ENCODE data around the gene FOXD3.

FOXD3 gene

DNA sequence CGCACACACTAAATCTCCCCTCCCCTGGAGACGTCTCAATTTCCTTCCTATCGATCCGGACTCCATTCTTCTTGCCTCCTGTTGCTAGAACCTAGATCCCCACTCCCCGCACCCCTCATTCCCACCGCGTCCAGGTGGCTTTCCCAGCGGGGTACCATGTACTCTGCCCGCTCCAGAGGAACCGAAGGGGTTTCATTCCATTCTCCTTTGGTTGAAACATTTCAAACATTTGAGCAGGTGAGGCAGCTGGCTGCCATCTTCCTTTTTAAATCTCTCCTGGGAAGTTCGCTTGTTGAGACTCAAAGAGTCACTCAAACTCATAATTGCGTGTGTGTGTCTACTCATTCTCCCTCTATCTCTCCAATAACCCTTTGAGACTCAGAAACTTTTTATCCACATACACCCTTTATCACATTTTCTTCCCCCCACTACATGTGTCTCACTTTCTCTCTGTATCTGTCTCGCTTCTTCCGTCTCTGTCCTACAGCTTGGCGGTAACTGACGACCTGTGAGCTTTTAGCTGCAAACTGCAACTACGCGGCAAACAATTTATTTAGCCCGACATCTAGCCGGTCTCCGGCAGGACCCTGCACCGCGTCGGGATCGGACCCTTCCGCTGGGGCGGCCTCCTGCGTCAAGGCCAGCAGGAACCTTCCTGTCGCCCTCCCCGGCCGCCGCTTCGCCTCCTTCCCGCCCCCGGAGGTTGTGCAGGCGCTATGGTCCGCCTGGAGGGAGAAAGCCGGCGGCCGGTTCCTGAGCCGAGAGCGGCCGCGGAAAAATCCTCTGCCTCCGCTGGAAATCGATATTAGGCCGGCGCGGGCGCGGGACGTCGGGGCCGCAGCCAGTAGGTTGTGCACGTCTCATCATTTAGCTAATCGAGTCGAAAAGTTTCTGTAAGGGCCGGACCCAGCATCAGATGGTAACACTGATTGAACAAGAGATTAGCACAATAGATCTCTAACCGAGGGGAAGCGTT is 3.0 kb upstream of the FOXD3 start:
- no peak overlapping the region for H3K27ac ChIP-seq
- no peak overlapping the region for H3K4me3 ChIP-seq

DNA sequence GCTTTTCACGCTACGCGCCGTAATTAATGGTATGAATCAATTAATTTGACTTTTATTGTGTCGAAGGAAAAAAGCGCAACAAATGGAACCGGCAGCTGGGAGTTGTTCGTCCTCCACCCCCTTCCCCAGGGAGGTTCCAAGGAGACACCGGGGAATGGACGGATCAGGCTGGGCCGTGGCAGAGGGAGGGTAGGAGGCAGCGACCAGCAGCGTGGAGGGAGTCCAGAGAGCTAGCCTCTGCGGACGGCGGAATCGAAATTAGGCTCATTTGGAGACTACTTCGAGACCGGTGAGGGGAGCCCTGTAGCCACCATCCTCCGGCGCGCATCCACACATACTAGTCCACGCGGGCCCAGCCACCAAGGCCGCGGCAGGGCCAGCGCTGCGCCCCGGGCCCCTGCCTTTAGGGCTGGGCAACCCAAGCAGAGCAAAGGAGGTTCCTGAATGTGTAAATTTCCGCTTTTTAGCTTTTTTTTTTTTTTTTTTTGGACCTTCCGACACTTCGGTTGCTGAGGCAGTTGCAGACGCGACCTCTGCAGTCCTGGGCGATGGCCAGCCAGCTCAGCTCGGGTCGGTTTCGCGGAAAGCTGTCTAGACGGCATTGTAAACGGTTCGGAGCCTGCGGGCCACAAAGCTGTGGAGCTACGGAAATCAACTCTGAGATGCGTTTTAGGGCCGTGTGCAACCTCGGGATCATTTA is 2.2 kb upstream of the FOXD3 start:
- H3K27ac ChIP-seq = no peak overlapping the region
- H3K4me3 ChIP-seq = no peak overlapping the region

DNA sequence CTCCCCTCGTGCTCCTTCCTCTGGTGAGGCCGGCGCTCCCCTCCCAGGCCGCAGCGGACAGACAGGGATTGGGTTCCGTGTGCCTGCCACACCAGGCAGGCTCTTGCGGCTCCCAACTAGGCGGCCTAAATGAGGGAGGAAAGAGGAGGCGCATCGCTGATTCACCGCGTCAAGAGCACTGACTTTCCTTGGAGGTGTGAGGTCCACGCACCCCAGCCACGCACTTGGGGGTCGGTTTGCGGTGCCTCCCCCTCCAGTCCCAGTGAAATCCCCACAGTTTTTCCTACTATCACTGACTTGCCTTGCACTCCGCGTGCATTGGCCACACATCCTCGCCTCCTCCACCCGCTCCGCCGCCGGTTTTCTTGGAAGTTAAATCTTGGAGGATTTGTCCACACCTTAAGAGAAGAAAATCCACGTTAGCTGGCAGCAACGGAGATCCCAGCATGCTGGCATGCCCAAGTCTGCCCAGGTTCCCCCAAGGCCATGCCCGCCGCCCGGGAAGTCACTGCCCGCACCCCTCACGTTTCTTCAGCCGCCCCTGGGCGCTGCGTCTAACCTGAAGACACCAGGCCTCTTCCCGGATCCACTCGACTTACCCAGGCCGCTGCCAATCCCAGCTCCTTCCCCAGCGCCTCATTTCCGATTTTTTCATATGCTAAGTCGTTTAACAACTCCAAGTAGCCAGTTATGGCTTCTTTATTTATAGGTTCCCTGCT is 1.1 kb upstream of the FOXD3 start:
- Histone ChIP-seq H3K27ac (no peak overlapping the region), H3K4me3 (peak overlapping the region in 1 of 7 experiments; percentile 42)

DNA sequence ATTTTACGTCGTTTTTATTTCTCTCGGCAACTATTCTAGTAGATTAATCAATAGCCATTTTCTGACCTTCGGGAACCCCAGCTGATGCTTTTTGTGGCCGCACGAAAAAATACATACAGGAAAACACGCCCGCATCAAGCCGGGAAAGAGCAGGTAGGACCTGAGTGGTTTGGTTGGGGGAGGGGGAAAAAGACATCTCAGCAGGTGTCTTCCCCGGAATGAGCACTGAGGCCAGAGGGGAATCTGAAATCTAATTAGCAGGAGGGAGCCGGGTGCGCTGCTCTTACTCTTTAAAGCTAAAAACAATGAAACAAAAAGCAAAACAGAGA is 618 bp upstream of the FOXD3 start:
- H3K27ac ChIP-seq = no peak overlapping the region

DNA sequence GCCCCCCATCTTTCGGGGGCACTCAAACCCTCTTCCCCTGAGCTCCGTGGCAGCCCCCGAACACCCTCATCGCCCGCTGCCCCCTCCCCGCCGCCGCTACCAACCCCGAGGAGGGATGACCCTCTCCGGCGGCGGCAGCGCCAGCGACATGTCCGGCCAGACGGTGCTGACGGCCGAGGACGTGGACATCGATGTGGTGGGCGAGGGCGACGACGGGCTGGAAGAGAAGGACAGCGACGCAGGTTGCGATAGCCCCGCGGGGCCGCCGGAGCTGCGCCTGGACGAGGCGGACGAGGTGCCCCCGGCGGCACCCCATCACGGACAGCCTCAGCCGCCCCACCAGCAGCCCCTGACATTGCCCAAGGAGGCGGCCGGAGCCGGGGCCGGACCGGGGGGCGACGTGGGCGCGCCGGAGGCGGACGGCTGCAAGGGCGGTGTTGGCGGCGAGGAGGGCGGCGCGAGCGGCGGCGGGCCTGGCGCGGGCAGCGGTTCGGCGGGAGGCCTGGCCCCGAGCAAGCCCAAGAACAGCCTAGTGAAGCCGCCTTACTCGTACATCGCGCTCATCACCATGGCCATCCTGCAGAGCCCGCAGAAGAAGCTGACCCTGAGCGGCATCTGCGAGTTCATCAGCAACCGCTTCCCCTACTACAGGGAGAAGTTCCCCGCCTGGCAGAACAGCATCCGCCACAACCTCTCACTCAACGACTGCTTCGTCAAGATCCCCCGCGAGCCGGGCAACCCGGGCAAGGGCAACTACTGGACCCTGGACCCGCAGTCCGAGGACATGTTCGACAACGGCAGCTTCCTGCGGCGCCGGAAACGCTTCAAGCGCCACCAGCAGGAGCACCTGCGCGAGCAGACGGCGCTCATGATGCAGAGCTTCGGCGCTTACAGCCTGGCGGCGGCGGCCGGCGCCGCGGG is 837 bp downstream of the FOXD3 start:
- peak overlapping the region; percentile 33 to 54 (median 42) for H3K4me3 ChIP-seq

More for the DNA sequence above, 618 bp upstream of the FOXD3 start:
- H3K4me3 ChIP-seq = peak overlapping the region in 5 of 7 experiments; percentile 35 to 54 (median 42)

DNA sequence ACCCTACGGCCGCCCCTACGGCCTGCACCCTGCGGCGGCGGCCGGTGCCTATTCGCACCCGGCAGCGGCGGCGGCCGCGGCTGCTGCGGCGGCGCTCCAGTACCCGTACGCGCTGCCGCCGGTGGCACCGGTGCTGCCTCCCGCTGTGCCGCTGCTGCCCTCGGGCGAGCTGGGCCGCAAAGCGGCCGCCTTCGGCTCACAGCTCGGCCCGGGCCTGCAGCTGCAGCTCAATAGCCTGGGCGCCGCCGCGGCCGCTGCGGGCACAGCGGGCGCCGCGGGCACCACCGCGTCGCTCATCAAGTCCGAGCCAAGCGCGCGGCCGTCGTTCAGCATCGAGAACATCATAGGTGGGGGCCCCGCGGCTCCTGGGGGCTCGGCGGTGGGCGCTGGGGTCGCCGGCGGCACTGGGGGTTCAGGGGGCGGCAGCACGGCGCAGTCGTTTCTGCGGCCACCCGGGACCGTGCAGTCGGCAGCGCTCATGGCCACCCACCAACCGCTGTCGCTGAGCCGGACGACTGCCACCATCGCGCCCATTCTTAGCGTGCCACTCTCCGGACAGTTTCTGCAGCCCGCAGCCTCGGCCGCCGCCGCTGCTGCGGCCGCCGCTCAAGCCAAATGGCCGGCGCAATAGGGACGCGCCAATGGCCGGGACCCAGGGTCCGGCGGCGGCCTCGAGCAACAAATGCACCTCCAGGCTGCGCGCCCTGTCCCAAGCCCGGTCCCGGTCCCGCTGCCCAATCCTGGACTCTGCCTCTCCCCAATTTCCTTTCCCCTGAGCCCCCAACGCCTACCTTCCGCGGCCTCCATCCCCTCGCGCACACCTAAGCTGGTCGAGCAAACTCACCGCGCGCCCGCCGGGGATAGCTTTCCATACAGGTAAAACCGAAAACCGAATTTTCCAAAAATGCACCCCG is 1.8 kb downstream of the FOXD3 start:
- Histone ChIP-seq H3K4me3 (peak overlapping the region; percentile 13 to 54 (median 42)), H3K27ac (no peak overlapping the region)

More for the DNA sequence above, 837 bp downstream of the FOXD3 start:
- peak overlapping the region in 3 of 21 experiments; percentile 2 to 17 (median 10) for H3K27ac ChIP-seq

DNA sequence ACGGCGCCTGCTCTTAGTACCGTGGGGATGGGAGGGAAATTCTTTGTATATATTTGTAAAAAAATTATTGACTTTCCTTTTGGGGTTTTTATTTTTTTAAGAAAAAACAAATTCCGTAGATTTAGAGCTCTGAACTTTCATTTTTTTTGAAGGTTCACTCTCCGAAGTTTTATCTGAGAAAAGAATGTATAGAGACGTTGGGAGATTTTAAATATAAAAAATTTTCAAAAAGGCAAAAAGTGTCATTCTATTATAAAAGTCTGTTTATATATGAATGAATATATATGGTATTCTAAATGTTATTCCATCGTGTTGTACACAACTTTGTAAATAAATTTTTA is 2.4 kb downstream of the FOXD3 start:
- H3K27ac ChIP-seq = no peak overlapping the region
- H3K4me3 ChIP-seq = no peak overlapping the region

DNA sequence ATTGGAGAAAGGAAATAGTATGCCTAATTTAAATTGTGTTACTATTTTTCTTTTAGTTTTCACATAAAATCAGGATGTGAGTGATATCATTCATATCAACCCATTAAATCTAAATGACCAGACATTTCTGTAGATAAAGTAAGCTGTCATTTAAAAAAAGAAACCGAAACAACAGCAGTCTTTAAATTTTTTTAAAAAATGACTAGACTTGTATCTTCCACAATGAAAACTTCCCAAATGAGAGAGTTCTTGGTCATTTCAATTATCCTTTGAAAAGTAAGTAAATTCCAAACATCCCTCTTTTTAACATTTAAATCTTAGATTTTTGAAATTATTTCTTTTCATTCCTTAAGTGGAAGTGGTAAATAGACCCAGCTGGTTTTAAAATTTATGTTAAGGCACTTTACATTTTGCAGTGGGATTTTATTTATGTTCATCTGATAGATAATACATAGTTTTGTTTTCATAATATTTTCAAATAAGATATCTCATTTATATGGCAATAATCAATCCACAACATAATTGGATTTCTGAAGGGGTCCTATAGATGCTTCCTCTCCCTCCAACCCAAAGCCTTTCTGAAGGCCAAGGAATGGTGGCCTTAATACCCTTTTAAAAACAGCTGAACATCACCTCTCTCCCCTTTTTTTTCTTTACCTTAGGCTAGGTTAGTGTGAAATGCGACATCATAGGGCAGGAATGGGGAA is 3.1 kb downstream of the FOXD3 start:
- Histone ChIP-seq H3K27ac (no peak overlapping the region), H3K4me3 (no peak overlapping the region)

DNA sequence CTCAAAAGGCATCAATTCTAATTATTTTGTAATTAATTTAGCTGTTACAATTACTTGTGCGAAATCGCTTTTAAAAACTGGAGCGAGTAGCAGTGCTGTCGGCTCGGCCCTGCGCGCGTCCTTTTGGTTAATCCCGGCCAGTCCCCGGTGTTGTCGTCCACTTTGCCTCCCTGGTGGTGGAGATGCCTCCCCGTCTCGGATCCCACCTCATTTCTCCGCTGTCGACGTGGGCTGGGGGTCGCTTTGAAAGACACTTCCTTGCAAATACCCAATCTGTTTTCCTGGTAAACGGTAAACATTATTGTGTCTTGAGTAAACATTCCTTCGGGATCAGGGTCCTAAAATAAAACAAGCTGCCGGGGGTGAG is 3.7 kb downstream of the FOXD3 start:
- no peak overlapping the region for H3K4me3 ChIP-seq

DNA sequence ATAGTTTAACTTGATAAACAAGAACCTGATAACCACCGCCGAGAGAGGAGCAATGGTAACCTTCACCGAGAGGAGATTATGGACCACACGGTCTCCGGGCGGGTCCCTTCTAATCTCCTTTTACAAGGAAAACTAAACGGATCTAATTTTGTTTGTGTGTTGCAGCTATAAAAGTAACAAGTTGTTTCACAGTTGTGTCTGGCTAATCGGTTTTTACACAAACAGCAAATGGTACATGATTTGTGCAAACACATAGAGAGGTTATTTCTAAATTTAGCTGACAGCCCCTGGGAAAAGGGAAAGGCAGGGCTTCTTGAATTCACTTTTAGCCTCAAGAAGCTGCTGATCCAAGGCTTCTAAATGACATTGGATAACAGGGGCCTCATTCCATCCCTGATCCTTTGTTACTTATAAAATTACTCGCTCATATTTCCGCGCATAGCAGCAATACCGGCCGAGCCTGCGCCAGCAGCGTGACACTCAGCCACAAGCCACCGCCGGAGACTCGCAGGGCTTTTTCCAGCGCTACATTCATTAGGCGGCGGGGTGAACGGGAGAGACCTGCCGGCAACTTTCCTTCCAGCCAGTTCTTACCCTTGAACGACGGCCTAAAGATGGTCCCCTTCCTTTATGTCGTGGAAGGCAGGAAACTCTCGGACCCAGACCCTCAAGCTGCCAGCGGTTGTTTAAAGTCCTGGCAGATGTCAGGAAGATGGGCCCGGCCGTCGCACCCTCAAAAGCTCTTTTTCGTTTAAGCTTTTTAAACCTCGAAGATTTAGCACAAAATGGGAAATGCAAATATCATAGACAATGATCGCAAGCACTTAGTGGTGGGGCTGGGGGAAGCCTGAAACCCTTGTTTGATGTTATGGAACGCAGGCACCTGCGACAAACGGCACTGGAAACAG is 4.4 kb downstream of the FOXD3 start:
- no peak overlapping the region for H3K4me3 ChIP-seq
- no peak overlapping the region for H3K27ac ChIP-seq

More for the DNA sequence above, 3.7 kb downstream of the FOXD3 start:
- H3K27ac ChIP-seq = no peak overlapping the region

DNA sequence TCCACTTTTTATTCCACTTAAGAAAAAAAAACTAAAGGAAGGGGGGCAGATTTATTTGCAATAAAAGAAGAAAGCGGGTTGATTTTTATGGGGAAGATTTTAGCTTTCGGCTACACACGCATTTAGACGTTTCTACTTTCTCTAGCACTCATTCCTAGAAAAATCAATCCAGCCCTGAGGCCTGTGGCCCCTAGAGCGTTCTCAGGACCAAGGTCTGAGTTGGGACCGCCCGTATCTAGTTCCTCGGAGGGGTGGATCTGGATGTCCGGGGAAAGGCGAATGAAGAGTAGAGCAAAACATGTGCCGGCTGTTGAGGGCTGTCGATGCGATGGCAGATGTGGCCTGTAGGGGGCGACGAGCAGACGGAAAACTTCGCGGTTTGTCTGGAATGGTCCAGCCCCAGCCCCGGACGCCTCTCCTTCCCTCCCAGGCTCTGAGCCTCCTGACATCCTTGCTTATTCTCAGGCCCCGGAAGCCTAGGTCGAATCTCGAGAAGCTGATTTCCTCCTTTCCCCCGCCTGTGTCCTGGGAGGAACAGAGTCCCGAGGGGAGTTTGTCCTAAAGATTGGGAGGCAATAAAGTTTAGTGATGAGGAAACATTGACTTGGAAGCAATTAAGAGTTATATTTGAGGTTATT is 5.2 kb downstream of the FOXD3 start:
- no peak overlapping the region for H3K4me3 ChIP-seq
- no peak overlapping the region for H3K27ac ChIP-seq

DNA sequence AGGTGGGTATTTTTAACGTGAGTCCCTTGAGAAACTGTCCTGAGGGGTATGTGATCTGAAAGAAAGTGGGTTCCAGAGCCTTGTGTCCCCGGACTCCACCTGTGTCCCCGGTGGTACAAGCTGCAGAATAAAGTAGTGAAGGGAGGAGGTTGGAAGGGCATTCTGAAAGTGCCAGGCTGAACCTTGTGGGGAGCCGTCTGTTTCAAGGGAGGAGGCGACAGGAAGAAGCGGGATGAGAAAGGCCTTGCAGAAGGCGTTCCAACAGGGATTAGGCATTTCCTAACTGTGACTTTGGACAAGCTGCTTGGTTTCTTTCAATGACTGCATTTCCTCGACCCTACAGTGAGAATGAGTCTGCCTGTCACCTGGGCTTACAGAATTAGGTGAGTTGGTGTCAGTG is 5.8 kb downstream of the FOXD3 start:
- Histone ChIP-seq H3K4me3 (no peak overlapping the region), H3K27ac (no peak overlapping the region)

DNA sequence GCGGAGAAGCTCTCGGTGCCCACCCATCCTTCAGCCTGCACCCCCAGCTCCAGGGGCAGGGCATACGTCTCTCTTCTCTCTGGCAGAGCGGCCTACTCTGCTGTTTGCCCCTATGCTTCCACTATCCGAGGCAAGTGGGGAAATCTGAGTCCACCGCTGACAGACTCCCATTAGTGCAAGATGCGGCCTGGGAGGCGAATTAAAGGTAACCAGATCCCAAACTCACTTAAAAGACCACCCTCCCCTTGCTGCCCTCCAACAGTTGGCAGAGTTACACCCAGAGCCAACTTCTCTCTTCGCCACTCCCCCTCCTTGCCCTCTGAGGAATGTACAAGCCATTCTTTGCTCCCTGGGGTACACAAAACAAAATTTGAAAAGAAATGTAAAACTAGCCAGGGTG is 6.4 kb downstream of the FOXD3 start:
- no peak overlapping the region for H3K4me3 ChIP-seq
- no peak overlapping the region for H3K27ac ChIP-seq

DNA sequence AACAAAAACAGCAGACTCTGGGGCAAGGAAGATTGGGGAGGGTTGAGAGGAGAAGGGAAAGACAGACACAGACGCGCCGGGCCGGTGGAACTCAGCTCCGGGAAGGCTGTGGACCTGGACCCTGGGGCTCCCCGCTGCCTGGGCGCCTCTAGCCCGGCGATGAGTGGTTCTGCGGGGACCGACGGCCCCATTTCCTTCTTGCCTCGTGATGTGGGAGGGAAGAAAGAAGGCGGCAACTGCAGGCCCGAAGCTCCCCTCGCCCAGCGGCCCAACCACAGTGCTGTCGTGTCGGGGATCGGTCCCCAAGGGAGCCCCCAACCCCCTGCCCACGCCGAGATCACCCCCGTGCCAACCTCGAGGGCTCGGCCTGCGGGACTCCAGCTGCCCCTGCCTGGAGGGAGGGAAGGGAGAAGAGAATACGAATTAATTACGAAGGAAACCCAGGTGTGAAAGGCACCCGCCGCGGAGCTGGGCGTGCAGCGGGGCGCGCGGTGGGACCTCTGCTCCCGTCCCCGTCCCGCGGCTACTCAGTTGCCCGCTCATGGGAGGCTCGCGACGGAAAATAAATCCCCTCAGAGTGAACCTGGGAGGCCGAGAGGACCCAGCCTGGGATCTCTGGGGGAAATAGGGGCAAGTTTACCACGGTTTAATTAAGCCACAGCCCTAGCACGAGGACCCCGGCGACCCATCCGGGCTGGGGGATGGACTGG is 7.4 kb downstream of the FOXD3 start:
- no peak overlapping the region for H3K27ac ChIP-seq
- no peak overlapping the region for H3K4me3 ChIP-seq

DNA sequence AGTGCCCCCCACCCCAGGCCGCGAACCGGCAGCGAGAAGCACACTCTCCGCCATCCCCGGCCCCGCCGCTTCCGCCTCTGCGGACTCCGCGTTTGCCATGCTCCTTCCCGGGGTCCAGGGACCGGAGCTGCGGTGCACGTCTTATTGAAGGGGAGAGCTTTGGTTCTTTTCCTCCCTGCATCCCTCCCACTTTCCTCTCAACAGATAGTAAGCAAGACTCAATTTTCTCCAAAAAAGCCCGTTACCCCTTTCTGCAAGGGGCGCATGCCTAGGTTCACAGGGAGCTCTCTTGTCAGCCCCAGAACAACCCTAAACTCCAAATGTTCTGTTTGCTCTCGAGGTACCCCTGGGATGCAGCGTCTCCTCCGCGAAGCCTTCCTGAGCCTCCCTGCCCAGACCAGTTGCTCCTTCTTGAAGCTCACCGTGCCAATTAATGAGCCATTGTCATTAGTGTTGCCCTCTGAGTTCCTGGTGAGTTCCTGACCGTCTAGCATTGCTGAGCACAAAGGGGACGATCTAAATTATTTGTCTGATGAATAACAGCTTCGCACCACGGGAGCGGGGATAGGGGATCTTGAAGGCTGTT is 8.1 kb downstream of the FOXD3 start:
- H3K4me3 ChIP-seq = no peak overlapping the region
- no peak overlapping the region for H3K27ac ChIP-seq
